GM12878 (cell line): ENCODE results near the gene TFAM. TPM values are rescaled to one million over a fixed set of nuclear protein-coding genes. Genes with fewer than 3 reads are reported as not detected.
A peak's percentile ranks its signal among the peaks of the same experiment; 100 is the strongest.

Source experiments
- ATAC-seq: fragments of 200-7000 bp; cut with Tn5 transposase; 3 replicates; pipeline ENCODE4 v1.9.1; 2020; ENCODE audit warnings: mild to moderate bottlenecking, moderate library complexity
- BruUV-seq: library from RNA; stranded (reverse); fragments of 400-500 nt; replicated peaks from 2 replicates; lab custom pipeline; 2021; lab: Mats Ljungman, UMichigan
- CTCF ChIA-PET: fragments of 300-600 bp; sonication (Branson Sonifier 250); formaldehyde crosslinking; extraction: SDS; loops from one replicate; lab custom pipeline; 2021; ENCODE audit warnings: inconsistent platforms; lab: Yijun Ruan, JAX
- POLR2A ChIA-PET: fragments of 350-600 bp; formaldehyde crosslinking; extraction: SDS; loops from one replicate; lab custom pipeline; 2021; ENCODE audit warnings: inconsistent platforms; lab: Charles Lee
- RAD21 ChIA-PET: fragments of 300-600 bp; sonication (Branson Sonifier 250); formaldehyde crosslinking; loops from one replicate; lab custom pipeline; 2023; ENCODE audit warnings: antibody characterized with exemption; ENCODE audit not compliant: unreplicated experiment; lab: Charles Lee
- SMC1A ChIA-PET: fragments of 300-600 bp; sonication (Branson Sonifier 250); formaldehyde crosslinking; loops from one replicate; lab custom pipeline; 2023; ENCODE audit not compliant: unreplicated experiment, uncharacterized antibody; lab: Charles Lee
- DNase-seq: peaks from one replicate; pipeline ENCODE4 v3.0.0-alpha.2; 2011; ENCODE audit warnings: low read depth, low spot score
- FAIRE-seq: peaks from 3 replicates; lab custom pipeline; 2011; peaks lifted over from hg19 to GRCh38; lab: Jason Lieb, UNC
- H2AFZ ChIP-seq: 2 replicates; pipeline ENCODE4 v1.6.0; 2011; ENCODE audit warnings: low read depth, low read length, control low read depth; ENCODE audit not compliant: control insufficient read depth
- H3K27ac ChIP-seq: 2 replicates; pipeline ENCODE4 v1.5.1; 2011; ENCODE audit warnings: control low read depth; ENCODE audit not compliant: control insufficient read depth, insufficient read depth
- H3K27me3 ChIP-seq, 2 experiments: replicated peaks in 1 of 2; 2 replicates each; pipeline versions ENCODE4 v1.6.0 to v1.6.1; 2011; ENCODE audit warnings: low read length in 1 of 2; ENCODE audit not compliant: control insufficient read depth in 2 of 2, insufficient read depth in 2 of 2
- H3K36me3 ChIP-seq, 2 experiments: 2 replicates each; pipeline ENCODE4 v1.5.1; 2011; ENCODE audit warnings: low read length in 1 of 2; ENCODE audit not compliant: control insufficient read depth in 2 of 2, insufficient read depth in 2 of 2
- H3K4me1 ChIP-seq: 2 replicates; pipeline ENCODE4 v1.6.1; 2011; ENCODE audit warnings: mild to moderate bottlenecking, low read length, moderate library complexity, mixed read lengths; ENCODE audit not compliant: control insufficient read depth, insufficient read depth
- H3K4me2 ChIP-seq: 2 replicates; pipeline ENCODE4 v1.6.0; 2011; ENCODE audit warnings: control low read depth; ENCODE audit not compliant: control insufficient read depth, insufficient read depth
- H3K4me3 ChIP-seq: fragments of 200-600 bp; sonication (generic); 2 replicates; pipeline ENCODE4 v1.5.1; 2016
- H3K79me2 ChIP-seq: 2 replicates; pipeline ENCODE4 v1.6.0; 2011; ENCODE audit warnings: low read length; ENCODE audit not compliant: control insufficient read depth, insufficient read depth
- H3K9ac ChIP-seq: 2 replicates; pipeline ENCODE4 v1.8.0; 2011; ENCODE audit warnings: low read length, control low read depth, mixed read lengths; ENCODE audit not compliant: control insufficient read depth, insufficient read depth
- H3K9me3 ChIP-seq: replicated peaks from 3 replicates; pipeline ENCODE4 v1.5.1; 2011; ENCODE audit warnings: mild to moderate bottlenecking, low read length; ENCODE audit not compliant: control insufficient read depth, insufficient read depth
- H4K20me1 ChIP-seq: 2 replicates; pipeline ENCODE4 v1.6.0; 2011; ENCODE audit not compliant: control insufficient read depth, insufficient read depth
- CREM ChIP-seq: IDR thresholded peaks from 2 replicates; pipeline ENCODE4 v1.6.1; 2014; ENCODE audit warnings: antibody characterized with exemption, low read depth
- EGR1 ChIP-seq, 2 experiments: IDR thresholded peaks; 1 replicate in 1 of 2; 2 replicates in 1 of 2; pipeline ENCODE4 v1.6.1; 2011 to 2012; ENCODE audit warnings: low read depth in 2 of 2, low read length in 2 of 2, borderline replicate concordance in 1 of 2, mild to moderate bottlenecking in 1 of 2, moderate library complexity in 1 of 2
- HDAC2 ChIP-seq: fragments of 200-600 bp; sonication (generic); IDR thresholded peaks from 2 replicates; pipeline ENCODE4 v1.6.1; 2017
- IKZF1 ChIP-seq: fragments of 450-650 bp; conservative IDR thresholded peaks from 2 replicates; pipeline ENCODE4 v1.6.1; 2017; ENCODE audit warnings: antibody characterized with exemption, mild to moderate bottlenecking
- NFYA ChIP-seq: IDR thresholded peaks from 2 replicates; pipeline ENCODE4 v1.6.1; 2011; ENCODE audit warnings: low read depth, mild to moderate bottlenecking, low read length, improper control_type of control experiment, borderline replicate concordance
- NRF1 ChIP-seq: conservative IDR thresholded peaks from 2 replicates; pipeline ENCODE4 v1.6.1; 2011; ENCODE audit warnings: mild to moderate bottlenecking, low read depth, low read length, improper control_type of control experiment
- RFX5 ChIP-seq: IDR thresholded peaks from 2 replicates; pipeline ENCODE4 v1.6.1; 2011; ENCODE audit warnings: low read depth, low read length, improper control_type of control experiment
- RUNX3 ChIP-seq: IDR thresholded peaks from 2 replicates; pipeline ENCODE4 v1.6.1; 2012; ENCODE audit warnings: low read length, inconsistent platforms
- WGBS: methylation state at CpG from one replicate; pipeline ENCODE4 v1.1.6; 2016; ENCODE audit warnings: low lambda C conversion rate; ENCODE audit not compliant: insufficient replicate concordance, insufficient coverage; ENCODE audit errors: missing lambda C conversion rate; 5-methylcytosine and 5-hydroxymethylcytosine counted together
- in situ Hi-C: fragments of 300-500 bp; cut with MboI; formaldehyde crosslinking; loops from 9 replicates; pipeline ENCODE4 v1.14.3; 2018; ENCODE audit warnings: mixed read lengths
- intact Hi-C: fragments of 100-400 bp; cut with micrococcal nuclease; formaldehyde crosslinking; loops from one replicate; pipeline ENCODE4 v1.14.2; 2022; ENCODE audit not compliant: unreplicated experiment
- polyA plus RNA-seq, 11 experiments: library from polyadenylated mRNA; depleted of rRNA in 4 of 11; unstranded in 6 of 11; stranded (reverse) in 5 of 11; fragments of >200 nt; fragmentation: Nextera tagmentation in 4 of 11; fragmentation: Illumina TruSeq in 1 of 11; extraction: Ambion mirVana in 4 of 11; extraction: Trizol in 1 of 11; gene quantifications; 1 replicate in 1 of 11; 2 replicates in 10 of 11; pipeline versions ENCODE4 v1.2.1 to v1.2.3, GENCODE V29; 2011 to 2016; ENCODE audit warnings: inconsistent platforms in 2 of 11, missing spikeins in 2 of 11, low read depth in 1 of 11
- total RNA-seq, 4 experiments: library from RNA; depleted of rRNA in 3 of 4; stranded (reverse); fragments of >200 nt in 3 of 4; fragmentation: Illumina TruSeq in 1 of 4; extraction: Trizol in 1 of 4; gene quantifications; 2 replicates each; pipeline versions ENCODE4 v1.2.1 to v1.2.3, GENCODE V29; 2013 to 2021
- TF ChIP-seq, protein P1 (sequence below): fragments of 450-650 bp; IDR thresholded peaks from 2 replicates; pipeline ENCODE4 v1.6.1; 2017; ENCODE audit warnings: mild to moderate bottlenecking, low read depth, inconsistent platforms; ENCODE audit not compliant: poor library complexity, severe bottlenecking
- TF ChIP-seq, protein P2 (sequence below): fragments of 150-350 bp; IDR thresholded peaks from 2 replicates; pipeline ENCODE4 v1.6.1; 2016; ENCODE audit warnings: low read depth, low read length

The TFAM gene
- total and polyA plus RNA-seq, 10 of the 15 experiments (the other 5 are each of a cell fraction or from before 2014, with no cell fraction given): 44.9 to 135 (median 93.3) TPM

DNA sequence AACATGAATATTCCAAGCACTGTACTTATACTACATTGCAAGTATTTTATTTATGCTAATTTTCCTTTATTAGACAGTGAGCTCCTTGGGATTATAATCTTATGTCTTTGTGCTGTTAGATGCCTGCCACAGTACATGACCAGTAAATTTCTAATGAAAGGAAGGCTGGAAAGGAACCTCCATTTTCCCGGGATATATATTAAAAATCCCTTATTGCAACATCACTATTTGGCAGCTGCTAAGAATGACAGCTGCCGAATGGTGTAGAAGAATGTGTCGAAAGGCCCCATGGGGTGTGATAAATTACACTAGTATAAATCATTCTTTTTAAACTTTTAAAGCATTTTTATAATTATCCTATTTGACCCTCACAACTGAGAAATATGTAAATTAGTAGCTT lies 59.1 kb downstream of the TFAM start:
- no peak overlapping the region for H3K4me3 ChIP-seq
- FAIRE-seq (peak; percentile 49), ATAC-seq (no peak), DNase-seq (no peak)
- no peak overlapping the region for H2AFZ ChIP-seq
- H3K36me3 ChIP-seq: no peaks in the 10 kb centered on the region
- H3K27ac ChIP-seq: no peak overlapping the region
- no peak overlapping the region for H3K4me2 ChIP-seq
- 49% methylated on average over 3 of the region's 3 CpGs for WGBS
- in situ Hi-C loops: no loop called here
- H3K9me3 ChIP-seq: no peaks in the 10 kb centered on the region
- TF ChIP-seq EGR1 (IDR thresholded peaks at IDR 0.05; ENCODE audit: borderline replicate concordance in 1 of 2, low read depth in 2 of 2, low read length in 2 of 2) (no peak), IKZF1 (no peak), NFYA (no peak)
- H3K79me2 ChIP-seq: no peaks in the 10 kb centered on the region
- no peaks in the 10 kb centered on the region for H3K27me3 ChIP-seq
- intact Hi-C loops: no loop called here
- no peak overlapping the region for H3K9ac ChIP-seq
- no peaks in the 10 kb centered on the region for H3K4me1 ChIP-seq
- ChIA-PET RAD21 (no interaction called here), SMC1A (no interaction called here), POLR2A (no interaction called here), CTCF (interaction anchor here (0.6 kb wide), 1 partner anchor 17 kb away, joined by 3 read pairs; no protein-coding TSS in a partner anchor)
- no TSS peak for BruUV-seq
- H4K20me1 ChIP-seq: no peaks in the 10 kb centered on the region

DNA sequence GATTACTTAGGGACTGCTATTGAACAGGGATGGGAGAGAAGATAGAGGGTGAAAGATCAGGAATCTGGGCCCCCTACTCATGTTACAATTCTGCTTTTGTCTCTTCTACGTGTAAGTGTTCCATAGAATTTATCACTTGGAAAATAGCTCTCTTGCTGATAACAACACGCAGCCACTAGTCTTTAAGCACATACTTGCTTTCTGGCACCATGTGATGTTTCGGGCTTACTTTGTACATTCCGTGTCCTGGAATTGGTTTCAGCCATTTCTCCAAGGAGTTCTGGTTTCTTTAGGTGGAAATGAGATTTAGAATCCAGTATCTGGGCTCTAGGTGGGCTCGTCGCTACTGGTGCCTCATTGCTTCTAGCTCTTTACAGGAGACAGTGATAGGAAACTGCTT lies 59.7 kb downstream of the TFAM start:
- no peak overlapping the region for H3K4me3 ChIP-seq
- WGBS: 40% methylated on average over 6 of the region's 6 CpGs
- ChIA-PET SMC1A (no interaction called here), CTCF (no interaction called here), POLR2A (no interaction called here), RAD21 (no interaction called here)
- H3K4me1 ChIP-seq: no peaks in the 10 kb centered on the region
- BruUV-seq: no TSS peak
- TF ChIP-seq, protein P1, sequence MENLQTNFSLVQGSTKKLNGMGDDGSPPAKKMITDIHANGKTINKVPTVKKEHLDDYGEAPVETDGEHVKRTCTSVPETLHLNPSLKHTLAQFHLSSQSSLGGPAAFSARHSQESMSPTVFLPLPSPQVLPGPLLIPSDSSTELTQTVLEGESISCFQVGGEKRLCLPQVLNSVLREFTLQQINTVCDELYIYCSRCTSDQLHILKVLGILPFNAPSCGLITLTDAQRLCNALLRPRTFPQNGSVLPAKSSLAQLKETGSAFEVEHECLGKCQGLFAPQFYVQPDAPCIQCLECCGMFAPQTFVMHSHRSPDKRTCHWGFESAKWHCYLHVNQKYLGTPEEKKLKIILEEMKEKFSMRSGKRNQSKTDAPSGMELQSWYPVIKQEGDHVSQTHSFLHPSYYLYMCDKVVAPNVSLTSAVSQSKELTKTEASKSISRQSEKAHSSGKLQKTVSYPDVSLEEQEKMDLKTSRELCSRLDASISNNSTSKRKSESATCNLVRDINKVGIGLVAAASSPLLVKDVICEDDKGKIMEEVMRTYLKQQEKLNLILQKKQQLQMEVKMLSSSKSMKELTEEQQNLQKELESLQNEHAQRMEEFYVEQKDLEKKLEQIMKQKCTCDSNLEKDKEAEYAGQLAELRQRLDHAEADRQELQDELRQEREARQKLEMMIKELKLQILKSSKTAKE: no peak
- TF ChIP-seq, protein P2, sequence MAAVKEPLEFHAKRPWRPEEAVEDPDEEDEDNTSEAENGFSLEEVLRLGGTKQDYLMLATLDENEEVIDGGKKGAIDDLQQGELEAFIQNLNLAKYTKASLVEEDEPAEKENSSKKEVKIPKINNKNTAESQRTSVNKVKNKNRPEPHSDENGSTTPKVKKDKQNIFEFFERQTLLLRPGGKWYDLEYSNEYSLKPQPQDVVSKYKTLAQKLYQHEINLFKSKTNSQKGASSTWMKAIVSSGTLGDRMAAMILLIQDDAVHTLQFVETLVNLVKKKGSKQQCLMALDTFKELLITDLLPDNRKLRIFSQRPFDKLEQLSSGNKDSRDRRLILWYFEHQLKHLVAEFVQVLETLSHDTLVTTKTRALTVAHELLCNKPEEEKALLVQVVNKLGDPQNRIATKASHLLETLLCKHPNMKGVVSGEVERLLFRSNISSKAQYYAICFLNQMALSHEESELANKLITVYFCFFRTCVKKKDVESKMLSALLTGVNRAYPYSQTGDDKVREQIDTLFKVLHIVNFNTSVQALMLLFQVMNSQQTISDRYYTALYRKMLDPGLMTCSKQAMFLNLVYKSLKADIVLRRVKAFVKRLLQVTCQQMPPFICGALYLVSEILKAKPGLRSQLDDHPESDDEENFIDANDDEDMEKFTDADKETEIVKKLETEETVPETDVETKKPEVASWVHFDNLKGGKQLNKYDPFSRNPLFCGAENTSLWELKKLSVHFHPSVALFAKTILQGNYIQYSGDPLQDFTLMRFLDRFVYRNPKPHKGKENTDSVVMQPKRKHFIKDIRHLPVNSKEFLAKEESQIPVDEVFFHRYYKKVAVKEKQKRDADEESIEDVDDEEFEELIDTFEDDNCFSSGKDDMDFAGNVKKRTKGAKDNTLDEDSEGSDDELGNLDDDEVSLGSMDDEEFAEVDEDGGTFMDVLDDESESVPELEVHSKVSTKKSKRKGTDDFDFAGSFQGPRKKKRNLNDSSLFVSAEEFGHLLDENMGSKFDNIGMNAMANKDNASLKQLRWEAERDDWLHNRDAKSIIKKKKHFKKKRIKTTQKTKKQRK: no peak
- TF ChIP-seq RUNX3 (no peak), NRF1 (no peak), CREM (no peak), RFX5 (no peak), HDAC2 (no peak)
- no peaks in the 10 kb centered on the region for H4K20me1 ChIP-seq
- no peak for ATAC-seq
- in situ Hi-C loops (no loop called here), intact Hi-C loops (no loop called here)
- H3K9ac ChIP-seq: no peak overlapping the region
- no peak overlapping the region for H3K27ac ChIP-seq
- H3K9me3 ChIP-seq: no peaks in the 10 kb centered on the region
- H3K4me2 ChIP-seq: no peak overlapping the region
- no peaks in the 10 kb centered on the region for H3K27me3 ChIP-seq
- no peak for DNase-seq
- FAIRE-seq: no peak
- H2AFZ ChIP-seq: no peak overlapping the region
- no peaks in the 10 kb centered on the region for H3K79me2 ChIP-seq
- H3K36me3 ChIP-seq: no peaks in the 10 kb centered on the region
